HG02885 (cell line): Measurements from ENCODE around the gene OSGEP.

ENCODE experiments used
- ATAC-seq: cut with Tn5 transposase; IDR thresholded peaks from one replicate; pipeline ENCODE4 v1.9.1; 2021; ENCODE audit warnings: mild to moderate bottlenecking; ENCODE audit not compliant: unreplicated experiment, poor library complexity

OSGEP gene

DNA sequence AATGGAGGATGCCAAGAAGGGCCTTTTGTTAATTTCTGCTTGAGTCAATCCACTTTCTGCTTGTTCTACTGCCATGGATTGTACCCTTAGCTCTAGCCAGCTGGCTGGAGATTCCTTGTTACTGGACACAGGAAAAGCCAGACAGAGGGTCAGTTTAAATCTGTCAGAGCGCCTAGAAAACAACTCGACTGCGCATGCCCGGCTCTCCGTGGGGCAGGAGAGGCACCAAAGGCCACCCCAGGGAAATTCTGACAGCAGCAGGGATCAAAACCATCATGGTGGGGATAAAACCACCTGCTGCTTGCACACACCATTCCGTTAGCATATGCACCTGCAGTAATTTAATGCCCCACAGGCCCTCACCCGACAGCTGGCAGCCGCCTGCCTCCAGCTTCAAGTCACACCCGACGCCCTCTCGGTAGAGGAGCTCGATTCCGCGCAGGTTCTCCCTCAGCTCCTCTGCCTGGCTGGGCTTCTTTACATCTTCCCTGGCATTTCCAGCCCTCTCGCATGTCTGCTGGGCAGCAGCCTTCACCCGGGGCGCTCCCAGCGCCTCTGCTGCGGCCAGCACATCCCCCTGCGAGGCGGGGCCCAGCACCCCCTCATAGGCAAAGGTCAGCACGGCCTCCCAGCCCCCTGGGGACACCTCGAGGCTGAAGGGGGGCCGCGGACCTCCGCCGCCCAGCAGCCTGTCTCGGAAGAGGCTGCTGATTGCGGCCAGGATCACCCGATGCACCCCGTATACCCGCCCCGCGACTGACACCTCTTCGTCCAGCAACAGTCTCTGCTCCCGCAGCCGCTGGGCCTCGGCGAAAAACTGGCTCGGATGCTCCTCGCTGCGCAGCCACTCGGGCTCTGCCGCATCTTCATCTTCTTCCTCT is 19.7 kb downstream of the OSGEP start:
- no peak for ATAC-seq

DNA sequence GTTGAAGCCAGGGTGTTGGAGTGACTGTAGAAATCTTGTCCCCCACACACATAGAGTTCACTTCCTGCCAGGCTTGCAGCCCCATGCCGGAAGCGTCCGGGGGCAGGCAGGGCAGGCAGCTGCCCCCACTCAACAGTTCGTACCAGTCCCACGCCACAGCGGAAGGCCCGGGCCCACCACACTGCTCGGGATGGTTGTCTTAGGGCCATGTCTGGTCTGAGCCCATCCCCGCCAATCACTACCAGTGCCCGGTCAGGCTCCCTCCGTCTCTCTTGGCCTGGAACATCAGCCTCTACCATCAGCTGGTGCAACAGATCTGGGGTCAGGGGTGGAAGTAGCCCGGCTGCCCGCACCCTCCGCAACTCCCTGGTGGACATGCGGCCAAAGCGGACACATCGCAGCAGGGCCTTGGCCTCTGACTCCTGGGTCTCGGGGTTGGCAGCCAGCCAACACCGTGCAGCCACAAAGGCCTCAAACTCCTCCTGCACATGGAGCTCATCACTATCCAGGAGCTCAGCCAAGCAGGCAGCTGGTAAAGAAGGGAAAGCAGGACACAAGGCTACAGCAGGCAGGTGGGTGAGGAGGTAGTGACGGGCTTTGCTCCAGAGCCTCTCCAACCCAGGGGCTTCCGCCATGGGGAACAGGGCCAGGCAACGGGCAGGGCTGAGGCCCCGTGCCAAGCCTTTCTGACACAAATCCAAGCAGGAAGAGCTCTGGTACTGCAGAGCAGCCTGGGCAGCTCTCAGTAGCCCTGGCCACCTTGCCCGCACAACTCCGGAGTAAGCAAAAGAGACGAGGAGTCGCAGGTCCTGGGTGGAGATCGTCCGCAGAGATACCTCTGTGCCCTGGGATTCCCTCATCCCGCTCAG is 24.6 kb downstream of the OSGEP start:
- ATAC-seq: no peak

DNA sequence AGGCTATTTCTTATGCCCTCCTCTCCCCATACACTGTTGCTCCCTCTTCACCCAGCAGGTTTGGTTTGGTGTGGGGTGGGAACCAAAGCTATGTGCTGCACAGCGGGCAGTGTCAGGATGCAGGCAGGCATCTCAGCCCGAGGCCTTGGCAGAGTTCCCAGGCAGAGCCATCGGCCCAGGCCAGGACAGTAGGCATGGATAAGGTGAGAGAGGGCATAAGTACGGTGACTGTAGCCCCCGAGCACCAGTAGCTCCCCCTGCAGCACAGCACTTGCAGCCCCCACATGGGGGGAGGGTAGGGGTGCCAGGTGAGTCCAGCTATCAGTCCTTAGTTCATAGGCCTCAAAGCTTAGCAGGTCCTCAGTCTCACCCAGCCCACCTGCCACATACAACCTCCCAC is 25.8 kb downstream of the OSGEP start:
- ATAC-seq: no peak

DNA sequence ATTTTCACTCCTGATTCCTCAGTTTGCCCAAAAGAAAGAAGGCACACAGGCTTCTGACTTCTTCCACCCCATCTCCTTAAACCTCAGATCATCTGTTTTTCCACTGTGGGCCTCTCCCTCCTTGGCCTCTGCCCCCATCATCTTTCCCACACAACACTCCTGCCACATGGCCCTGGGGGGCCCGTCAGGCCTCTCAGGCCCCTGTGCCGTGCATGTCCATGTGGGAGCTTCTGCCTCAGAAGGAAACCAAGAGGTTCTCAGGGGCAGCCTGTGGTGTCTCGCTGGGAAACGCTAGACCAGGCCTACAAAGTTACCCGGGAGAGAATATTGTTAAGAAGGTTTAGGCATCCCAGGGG is 26.6 kb downstream of the OSGEP start:
- peak; percentile 45 for ATAC-seq

DNA sequence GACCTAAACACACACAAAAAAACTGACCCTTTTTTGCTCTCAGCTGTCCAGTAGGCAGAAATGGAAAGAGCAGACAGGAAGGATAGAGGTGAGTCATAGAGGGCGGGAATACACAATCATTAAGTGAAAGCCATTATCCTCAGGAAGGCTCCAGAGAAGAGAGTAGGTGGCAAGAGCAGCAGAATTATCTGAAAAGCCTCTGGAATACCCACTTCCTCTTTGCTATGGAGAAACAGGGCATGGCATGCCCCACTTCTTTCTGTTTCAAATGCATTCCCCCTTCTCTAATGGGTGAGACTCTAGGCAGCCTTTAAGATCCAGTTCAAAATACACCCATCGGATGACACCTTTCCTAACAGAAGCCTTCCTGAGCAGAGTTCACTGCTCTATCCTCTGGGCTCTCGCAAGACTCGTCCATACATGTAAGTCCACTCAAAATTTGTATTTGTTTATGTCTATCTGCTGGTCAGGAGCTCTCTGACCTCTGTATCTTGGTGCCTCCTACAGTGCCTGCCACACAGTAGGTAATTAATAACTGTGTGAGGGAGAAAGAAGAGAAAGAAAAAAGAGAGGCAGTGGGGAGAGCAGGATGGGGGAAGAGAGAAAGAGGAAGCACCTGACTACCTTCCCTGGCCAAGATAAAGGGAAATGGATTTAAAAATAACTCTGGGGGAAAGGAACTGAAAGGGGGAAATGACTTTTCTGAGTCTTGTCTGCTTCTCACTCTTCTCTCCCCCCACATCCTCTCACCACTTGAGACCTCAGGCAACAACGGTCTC is 27.2 kb downstream of the OSGEP start:
- ATAC-seq: peak; percentile 81

DNA sequence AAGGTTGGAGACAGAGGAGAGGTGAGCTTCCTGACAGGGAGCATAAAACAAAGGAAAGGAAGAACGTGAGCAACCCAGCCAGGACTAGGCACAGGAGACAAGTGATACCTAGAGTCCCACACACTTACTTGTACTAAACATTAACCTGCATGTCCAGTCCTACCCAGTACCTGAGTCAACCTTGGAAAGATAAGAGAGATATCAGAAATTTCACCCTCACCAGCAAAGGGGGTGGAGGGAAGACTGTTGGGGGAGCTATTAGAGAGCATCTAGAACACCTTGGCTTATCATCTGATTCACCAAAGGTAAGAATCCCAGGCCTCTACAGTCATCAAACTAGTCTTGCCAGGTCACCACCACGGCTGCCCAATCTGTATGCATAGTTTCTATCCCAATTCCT is 29.8 kb downstream of the OSGEP start:
- no peak for ATAC-seq

DNA sequence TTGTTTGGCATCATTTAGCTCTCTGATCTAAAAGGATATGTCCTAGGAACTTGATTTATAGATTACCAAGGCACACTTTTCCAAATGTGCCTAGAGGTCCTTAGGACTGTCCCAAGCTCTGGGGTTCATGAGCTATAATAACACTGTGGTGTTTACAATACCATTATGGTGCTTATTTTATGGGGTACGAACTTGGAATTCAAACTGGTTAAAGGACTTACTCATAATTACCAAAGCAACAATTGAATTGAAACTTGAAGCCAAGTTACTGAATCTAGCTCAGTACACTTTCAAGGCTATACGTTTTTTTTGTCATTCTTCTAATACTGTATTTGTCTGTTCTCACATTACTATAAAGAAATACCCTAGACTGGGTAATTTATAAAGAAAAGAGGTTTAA is 31.7 kb downstream of the OSGEP start:
- no peak for ATAC-seq

DNA sequence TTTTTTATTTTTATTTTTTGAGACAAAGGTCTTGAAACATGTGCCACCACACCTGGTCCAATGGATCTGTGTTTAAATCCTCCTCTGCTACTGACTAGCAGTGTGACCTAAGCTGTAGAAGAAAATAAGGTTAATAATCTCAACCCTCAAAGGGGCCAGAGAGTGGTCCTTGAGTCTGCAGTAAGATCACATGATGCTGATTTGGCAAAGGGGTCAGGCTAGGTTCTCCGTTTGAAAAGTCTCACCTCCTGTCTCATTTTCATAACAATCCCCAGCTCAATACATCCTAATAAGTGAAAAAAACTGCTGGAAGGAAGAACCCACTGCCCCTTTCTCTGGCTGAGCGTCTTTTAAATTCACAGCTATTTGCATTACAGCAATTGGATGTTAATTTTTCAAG is 33.3 kb downstream of the OSGEP start:
- ATAC-seq: no peak

DNA sequence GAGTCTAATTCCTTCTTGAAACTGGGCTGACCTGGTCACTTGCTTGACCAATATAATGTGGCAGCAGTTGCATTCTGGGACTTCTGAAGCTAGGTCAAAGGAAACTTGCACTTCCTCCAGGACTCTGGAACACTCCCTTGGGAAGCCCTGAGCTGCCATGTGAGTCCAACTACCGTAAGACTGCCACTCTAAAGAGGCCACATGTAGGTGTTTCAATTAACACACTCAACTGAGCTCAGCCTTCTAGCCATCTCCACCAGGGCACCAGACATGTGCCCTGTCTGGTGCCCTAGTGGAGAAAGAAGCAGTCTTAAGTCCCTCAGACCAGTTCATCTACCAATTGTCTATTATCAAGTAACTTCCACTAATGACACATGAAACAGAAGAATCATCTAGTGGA is 35.2 kb downstream of the OSGEP start:
- ATAC-seq: no peak

DNA sequence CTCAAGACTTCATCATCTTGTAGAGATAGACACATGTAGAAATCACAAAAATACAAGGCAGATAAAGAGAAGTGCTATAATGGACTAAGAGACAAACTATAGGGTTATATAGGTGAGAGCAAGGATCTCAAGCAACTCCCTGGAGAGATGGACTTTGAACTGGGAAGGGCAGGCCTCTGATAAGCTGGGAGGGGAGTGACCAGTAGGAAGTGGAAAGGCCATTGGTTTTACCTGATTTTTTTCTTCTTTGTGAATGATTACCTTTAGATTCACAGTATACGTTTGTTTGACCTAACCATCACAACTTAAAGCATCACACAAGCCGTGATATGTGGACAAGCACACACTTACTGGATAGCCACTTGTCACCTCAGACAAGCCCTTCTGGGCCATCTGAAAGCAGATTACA is 36.1 kb downstream of the OSGEP start:
- ATAC-seq: no peak

DNA sequence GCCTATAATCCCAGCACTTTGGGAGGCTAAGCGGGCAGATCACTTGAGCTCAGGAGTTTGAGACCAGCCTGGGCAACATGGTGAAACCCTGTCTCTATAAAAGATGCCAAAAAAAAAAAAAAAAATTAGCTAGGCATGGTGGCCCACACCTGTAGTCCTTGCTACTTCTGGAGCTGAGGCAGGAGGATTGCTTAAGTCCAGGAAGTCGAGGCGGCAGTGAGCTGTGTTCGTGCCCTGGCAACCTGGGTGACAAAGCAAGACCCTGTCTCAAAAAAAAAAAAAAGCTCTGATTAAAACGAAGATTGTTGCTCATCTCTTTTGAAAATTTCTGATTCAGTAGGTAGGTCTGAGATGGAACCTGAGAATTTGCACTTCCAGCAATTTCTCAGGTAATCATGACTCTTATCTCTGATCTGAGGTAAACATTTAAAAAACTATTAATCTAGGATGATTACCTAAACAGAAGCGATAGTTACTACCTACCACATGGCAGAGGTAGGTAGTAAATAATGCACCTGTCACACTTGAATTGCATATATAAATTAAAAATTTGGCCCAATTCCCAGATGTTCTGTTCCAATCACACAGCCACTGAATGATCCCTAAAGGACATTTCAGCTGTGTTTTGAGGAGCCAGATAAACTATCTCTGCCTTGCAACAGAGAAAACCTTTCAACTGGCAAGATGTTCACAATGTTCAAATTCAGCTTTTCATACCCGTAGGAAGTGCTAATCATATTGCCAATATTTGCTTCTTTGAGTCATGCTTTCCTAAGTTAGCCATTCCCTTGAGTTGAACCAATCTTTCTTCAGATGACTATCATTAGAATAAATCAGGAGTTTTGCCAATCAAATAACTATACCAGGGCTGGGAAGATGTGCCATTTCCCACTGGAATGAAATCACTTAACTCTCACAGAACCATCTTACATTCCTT is 37.1 kb downstream of the OSGEP start:
- no peak for ATAC-seq

DNA sequence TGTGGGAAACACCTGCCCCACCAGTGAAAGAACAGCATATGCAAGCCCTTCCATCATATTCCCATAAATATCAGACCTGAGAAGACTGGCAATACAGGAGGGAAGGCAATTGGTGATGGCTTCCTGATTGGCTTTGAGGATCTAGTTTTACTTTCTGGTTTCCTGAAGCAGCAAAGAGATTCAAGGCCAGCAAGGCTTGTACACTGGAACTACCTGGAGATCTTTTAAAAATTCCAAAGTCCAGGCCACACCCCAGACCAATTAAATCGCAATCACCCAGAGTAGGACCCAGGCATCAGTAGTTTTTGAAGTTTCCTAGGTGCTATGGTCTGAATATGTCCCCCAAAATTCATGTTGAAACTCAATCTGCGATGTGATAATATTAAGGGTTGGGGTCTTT is 38.4 kb downstream of the OSGEP start:
- no peak for ATAC-seq

DNA sequence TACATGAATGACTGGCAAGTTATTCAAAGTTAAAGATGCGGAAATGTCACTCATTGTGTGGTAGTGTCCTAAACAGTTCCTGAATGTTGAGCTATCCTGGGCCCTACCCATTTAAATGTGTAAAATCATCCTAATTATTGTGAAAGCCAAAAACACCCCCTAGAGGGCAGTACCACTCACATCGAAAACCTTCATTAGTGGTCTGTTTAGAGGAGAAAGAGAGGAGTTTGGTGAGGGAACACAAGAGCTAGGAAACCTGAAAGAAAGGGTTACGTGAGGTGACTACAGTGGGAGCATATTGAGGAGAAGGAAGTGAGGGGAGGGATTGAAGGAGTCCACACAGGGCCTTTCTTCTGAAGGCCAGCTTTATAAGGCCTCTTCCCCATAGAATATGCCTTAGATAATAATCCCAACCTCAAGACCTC is 38.8 kb downstream of the OSGEP start:
- ATAC-seq: peak; percentile 54

DNA sequence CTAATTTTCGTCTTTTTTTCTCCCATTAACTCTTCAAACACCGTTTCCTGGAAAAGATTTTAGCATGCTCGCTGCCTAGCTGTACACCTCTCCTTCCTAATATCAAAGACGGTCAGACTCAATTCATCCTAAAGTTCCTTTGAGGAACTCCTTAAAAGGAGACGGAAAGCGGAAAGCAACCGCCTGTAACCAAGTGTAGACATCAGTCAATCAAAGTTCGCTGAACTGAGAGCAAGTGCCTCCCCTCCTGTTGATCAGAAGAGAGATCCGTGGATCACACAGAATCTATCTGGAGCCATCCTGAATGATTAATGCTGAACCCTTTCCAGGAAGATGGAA is 40.9 kb downstream of the OSGEP start:
- peak; percentile 54 for ATAC-seq

DNA sequence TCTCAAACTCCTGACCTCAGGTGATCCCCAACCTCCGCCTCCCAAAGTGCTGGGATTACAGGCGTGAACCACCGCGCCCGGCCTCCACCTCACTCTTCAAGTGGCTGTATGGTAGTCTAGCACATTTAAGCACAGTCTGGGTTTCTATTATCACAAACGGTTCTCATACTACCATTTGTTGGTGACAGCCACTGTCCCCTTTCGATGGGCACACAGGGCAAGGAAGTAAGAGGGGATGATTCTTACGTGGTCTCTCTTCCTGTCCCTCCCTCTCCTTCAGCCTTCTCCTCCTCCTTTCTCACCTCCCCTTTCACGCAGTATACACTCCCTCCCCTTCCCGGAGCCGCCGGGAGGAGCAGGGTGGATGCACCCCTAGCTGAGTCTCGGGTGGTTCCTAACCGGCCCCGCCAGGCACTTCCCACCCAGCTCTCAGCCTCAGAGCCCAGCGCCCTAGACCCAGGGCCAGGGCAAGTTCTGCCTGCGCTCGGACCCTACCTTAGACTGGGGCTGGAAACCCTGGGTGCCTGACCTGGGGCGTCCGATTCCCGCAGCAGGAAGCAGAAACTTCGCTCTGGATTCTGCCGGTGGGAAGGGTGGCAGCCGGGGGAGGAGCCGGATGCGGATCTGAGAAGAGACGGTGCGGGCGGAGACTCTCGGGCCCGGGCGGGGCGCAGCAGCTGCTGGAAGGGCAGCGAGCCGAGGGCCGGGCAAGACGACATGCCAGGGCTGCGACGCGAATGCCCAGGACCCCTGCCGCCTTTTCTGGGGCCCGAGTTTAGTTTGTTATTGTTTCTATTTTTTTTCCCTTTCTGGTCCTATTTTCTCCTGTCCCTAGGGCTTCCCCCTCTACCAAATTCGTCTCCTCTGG is 41.5 kb downstream of the OSGEP start, which contains the start of gene TEP1:
TSS of gene TEP1 (minus strand) at position 626 of the 868 bp plus-strand sequence. CDS start 5,062 bp downstream, outside the sequence.
- ATAC-seq: peak; percentile 81

DNA sequence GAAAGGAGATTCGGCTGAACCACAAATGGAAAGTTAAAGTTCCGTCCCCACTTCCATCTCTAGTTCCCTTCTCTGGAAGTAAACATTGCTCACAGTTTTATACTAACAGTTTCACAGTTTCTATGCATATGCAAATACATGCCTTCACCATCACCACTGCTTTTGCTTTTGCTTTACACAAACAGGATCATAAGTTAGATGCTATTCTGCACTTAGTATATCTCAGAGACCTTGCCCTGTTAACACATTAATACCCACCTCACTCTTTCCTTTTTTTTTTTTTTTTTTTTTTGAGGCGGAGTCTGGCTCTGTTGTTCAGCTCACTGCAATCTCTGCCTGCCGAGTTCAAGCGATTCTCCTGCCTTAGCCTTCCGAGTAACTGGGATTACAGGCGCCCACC is 42.2 kb downstream of the OSGEP start:
- ATAC-seq: peak; percentile 56

DNA sequence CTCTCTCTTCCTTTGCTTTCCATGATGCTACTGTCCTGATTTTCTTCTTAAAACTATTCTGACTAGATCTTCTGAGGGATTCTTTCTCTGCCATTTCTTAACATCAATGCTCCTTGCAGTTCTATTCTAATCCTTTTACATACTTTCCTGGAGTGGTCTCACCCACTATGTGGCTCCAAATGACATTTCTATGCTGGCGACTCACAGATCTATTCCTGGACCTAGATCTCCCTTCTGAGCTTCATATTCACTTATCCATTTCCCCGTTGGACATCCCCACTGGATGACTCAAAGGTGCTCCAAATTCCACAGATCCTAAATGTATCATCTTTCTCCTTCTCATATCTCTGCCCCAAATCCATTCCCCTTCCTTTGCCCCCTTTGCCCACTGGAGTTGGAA is 45.4 kb downstream of the OSGEP start:
- no peak for ATAC-seq

DNA sequence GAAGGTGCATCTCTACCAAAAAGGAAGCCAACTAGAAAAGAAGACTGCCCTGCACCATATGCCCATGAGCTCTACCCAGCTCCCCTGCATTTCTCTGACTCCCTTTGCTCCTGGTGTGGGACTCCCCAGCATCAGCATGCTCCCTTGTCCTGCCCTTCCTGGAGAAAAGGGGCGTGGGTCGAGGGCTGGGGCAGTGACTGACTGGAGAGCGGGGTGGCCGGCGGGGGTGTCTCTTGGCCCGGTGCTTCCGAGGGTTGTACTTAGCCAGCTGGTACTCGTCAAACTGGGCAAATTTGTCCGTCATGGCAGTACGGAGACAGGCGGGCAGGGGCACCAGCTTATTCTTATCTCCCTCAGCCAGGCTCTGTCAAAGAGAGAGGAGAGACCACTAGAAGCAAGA is 51.1 kb downstream of the OSGEP start:
- ATAC-seq: no peak
